ENCODE measurements around the gene SLC38A2. TPM values are rescaled to one million over a fixed set of nuclear protein-coding genes. Genes with fewer than 3 reads are reported as not detected.

Gene SLC38A2
- total RNA-seq, 4 donors from 2014 or later, result 632 to 1,386 (median 819) TPM

DNA sequence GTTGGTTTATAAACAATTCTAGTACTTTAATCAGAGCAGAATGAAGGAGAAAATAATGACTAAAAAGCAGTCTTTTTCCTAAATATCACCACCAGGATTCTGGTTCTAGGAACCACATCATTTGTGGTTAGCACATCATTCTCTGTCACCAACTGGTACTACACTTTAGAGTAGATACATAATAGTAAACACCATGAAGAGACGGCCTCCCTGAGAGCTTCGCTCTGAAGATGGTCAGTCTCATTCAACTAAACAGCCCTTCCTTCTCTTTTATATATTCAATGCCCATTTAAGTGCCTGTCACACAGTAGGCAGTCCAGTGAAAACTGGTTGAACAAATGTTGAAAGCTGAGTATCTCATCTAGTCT, 10.9 kb downstream of the SLC38A2 start:
- DNase-seq (ENCODE audit: low spot score in 2 of 2), result no peak
- H3K27ac ChIP-seq, result no peak overlapping the region
- no peaks in the 10 kb centered on the region for H3K27me3 ChIP-seq
- H3K36me3 ChIP-seq, result peaks cover 77% of the 10 kb centered on the region
- WGBS, result 83% methylated on average over 2 of the region's 2 CpGs
- TF ChIP-seq EP300 (IDR thresholded peaks at IDR 0.05) (no peak), POLR2A (IDR thresholded peaks at IDR 0.05) (no peak), POLR2AphosphoS5 (IDR thresholded peaks at IDR 0.05) (no peak)
- TF ChIP-seq, protein P1, sequence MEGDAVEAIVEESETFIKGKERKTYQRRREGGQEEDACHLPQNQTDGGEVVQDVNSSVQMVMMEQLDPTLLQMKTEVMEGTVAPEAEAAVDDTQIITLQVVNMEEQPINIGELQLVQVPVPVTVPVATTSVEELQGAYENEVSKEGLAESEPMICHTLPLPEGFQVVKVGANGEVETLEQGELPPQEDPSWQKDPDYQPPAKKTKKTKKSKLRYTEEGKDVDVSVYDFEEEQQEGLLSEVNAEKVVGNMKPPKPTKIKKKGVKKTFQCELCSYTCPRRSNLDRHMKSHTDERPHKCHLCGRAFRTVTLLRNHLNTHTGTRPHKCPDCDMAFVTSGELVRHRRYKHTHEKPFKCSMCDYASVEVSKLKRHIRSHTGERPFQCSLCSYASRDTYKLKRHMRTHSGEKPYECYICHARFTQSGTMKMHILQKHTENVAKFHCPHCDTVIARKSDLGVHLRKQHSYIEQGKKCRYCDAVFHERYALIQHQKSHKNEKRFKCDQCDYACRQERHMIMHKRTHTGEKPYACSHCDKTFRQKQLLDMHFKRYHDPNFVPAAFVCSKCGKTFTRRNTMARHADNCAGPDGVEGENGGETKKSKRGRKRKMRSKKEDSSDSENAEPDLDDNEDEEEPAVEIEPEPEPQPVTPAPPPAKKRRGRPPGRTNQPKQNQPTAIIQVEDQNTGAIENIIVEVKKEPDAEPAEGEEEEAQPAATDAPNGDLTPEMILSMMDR (IDR thresholded peaks at IDR 0.05), result no peak
- H3K4me1 ChIP-seq, result peaks cover 70% of the 10 kb centered on the region
- no peaks in the 10 kb centered on the region for H3K9me3 ChIP-seq
- no peak overlapping the region for H3K4me3 ChIP-seq

GRCh38 chr12:46360908-46361666, 11.5 kb downstream of the SLC38A2 start:
- no peak for TF ChIP-seq POLR2A (IDR thresholded peaks at IDR 0.05)
- TF ChIP-seq POLR2AphosphoS5 (IDR thresholded peaks at IDR 0.05), result no peak
- TF ChIP-seq EP300 (IDR thresholded peaks at IDR 0.05), result no peak
- TF ChIP-seq, protein P1 (IDR thresholded peaks at IDR 0.05), result no peak
- H3K9me3 ChIP-seq, result no peaks in the 10 kb centered on the region
- H3K27ac ChIP-seq, result no peak overlapping the region
- DNase-seq (ENCODE audit: low spot score in 2 of 2), result no peak
- no peaks in the 10 kb centered on the region for H3K27me3 ChIP-seq
- 81% methylated on average over 2 of the region's 2 CpGs for WGBS
- no peak overlapping the region for H3K4me3 ChIP-seq
- peaks cover 72% of the 10 kb centered on the region for H3K36me3 ChIP-seq
- peaks cover 64% of the 10 kb centered on the region for H3K4me1 ChIP-seq

DNA sequence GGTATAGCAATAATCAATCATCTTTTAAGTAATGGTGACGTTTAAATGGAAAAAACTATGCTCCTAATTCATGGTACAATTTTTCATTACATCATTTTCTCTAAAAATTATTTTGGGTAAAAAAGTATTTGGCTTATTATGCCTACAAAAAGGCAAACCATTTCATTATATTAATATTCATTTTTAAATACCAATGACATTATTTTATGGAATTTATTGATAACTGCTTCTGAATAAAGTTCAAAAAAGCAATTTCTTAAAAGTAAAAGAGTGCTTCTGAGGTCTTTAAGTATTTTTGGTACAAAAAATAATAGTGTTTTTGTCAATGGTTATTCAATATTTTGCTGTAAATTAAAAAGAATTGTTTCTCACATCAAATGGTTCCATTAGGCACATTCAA, 12.2 kb downstream of the SLC38A2 start:
- H3K27me3 ChIP-seq, result no peaks in the 10 kb centered on the region
- peaks cover 65% of the 10 kb centered on the region for H3K36me3 ChIP-seq
- peaks cover 57% of the 10 kb centered on the region for H3K4me1 ChIP-seq
- H3K9me3 ChIP-seq, result no peaks in the 10 kb centered on the region
- no peak overlapping the region for H3K4me3 ChIP-seq
- no peak overlapping the region for H3K27ac ChIP-seq
- WGBS, result 81% methylated on average over 1 of the region's 1 CpG
- TF ChIP-seq EP300 (IDR thresholded peaks at IDR 0.05) (no peak), POLR2AphosphoS5 (IDR thresholded peaks at IDR 0.05) (no peak), POLR2A (IDR thresholded peaks at IDR 0.05) (no peak)
- TF ChIP-seq, protein P1 (IDR thresholded peaks at IDR 0.05), result no peak
- DNase-seq (ENCODE audit: low spot score in 2 of 2), result no peak

- Histone ChIP-seq H3K27me3 (no peaks in the 10 kb centered on the region), H3K4me3 (no peak overlapping the region), H3K36me3 (peaks cover 59% of the 10 kb centered on the region), H3K4me1 (peaks cover 51% of the 10 kb centered on the region), H3K9me3 (no peaks in the 10 kb centered on the region), H3K27ac (no peak overlapping the region)
- TF ChIP-seq EP300 (IDR thresholded peaks at IDR 0.05) (no peak), POLR2AphosphoS5 (IDR thresholded peaks at IDR 0.05) (no peak), POLR2A (IDR thresholded peaks at IDR 0.05) (no peak)
- TF ChIP-seq, protein P1 (IDR thresholded peaks at IDR 0.05), result no peak
- 78% methylated on average over 4 of the region's 4 CpGs for WGBS
- no peak for DNase-seq (ENCODE audit: low spot score in 2 of 2)
Observed at GRCh38 chr12:46359667-46360280, 12.8 kb downstream of the SLC38A2 start.
